NCI-H526 (cell line): ENCODE results near the gene P2RX1.

ENCODE experiments used
- DNase-seq, 2 experiments: peaks; one replicate each; lab custom pipeline; 2025; lab: John Stamatoyannopoulos, UW

The P2RX1 gene

DNA sequence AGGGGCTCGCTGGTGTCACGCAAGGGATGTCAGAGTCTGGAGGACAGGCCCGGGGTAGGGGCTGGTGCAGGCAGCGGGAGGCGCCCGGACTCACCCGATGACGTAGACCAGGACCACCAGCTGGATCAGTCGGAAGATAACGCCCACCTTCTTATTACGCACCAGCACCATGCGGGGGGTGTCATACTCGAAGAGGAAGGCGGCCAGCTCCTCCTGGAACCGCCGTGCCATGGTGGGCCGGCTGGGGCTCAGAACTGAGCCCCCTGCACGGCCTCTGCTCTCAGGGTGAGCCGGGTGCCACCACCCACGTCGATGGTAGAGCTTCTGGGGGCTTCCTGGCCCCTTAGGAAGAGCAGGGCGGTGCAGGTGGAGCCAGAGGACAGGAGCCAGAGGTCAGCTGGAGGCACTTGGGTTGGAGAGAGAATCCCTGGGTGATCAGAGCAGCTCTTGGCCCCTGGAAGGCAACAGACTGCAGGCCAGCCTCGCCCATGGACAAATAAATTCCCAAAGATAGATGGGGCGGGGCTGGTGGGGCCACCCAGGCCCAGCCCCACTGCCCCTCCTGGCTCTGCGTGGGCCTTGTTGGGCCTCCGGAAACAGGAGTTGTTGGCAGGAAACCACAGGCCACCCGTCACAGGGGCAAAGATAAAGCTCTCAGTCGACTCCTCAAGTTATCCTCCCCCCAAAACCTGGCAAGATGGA lies at the start of gene P2RX1:
Gene P2RX1 (minus strand): TSS at position 471 of the 702 bp plus-strand sequence. CDS start 240 bp downstream, at position 231.
- DNase-seq = no peak

- DNase-seq = peak; percentile 63 to 81
Observed at GRCh38 chr17:3965118-3965800, 49.0 kb upstream of the P2RX1 start.

GRCh38 chr17:3964203-3965117 lies 48.2 kb upstream of the P2RX1 start, which contains the start of gene ATP2A3:
Gene ATP2A3, minus strand, starts transcription at chr17:3964437. Its CDS starts 146 bp downstream, at chr17:3964291.
- DNase-seq = peak in 1 of 2 experiments; percentile 59

- peak in 1 of 2 experiments; percentile 44 for DNase-seq
Observed at GRCh38 chr17:3963237-3964201, 47.3 kb upstream of the P2RX1 start.

GRCh38 chr17:3962965-3963236 lies 46.6 kb upstream of the P2RX1 start:
- DNase-seq = no peak

- DNase-seq = peak in 1 of 2 experiments; percentile 9
Observed at GRCh38 chr17:3962217-3962964, 46.1 kb upstream of the P2RX1 start.

GRCh38 chr17:3961564-3962047 lies 45.3 kb upstream of the P2RX1 start:
- peak; percentile 81 to 89 for DNase-seq

DNA sequence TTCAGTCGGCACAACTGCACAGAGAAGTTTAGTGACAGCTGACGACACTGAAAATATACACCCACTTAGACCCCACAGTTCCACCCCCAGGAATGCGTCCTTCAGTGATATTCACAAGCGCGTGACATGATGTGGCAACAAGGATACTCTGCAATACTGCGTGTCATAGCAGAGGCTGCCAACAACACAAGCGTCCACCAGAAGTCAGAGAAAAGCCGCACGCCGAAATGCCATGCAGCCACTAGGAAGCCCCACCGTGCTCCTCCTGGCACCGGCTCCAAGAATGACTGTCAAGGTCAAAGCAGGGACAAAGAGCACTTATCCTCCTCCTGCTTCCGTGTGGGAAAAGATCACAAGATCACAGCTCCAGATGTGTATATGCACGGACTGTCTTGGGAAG lies 44.5 kb upstream of the P2RX1 start:
- DNase-seq = peak in 1 of 2 experiments; percentile 30

GRCh38 chr17:3959921-3960601 lies 43.8 kb upstream of the P2RX1 start:
- DNase-seq = peak in 1 of 2 experiments; percentile 14

DNA sequence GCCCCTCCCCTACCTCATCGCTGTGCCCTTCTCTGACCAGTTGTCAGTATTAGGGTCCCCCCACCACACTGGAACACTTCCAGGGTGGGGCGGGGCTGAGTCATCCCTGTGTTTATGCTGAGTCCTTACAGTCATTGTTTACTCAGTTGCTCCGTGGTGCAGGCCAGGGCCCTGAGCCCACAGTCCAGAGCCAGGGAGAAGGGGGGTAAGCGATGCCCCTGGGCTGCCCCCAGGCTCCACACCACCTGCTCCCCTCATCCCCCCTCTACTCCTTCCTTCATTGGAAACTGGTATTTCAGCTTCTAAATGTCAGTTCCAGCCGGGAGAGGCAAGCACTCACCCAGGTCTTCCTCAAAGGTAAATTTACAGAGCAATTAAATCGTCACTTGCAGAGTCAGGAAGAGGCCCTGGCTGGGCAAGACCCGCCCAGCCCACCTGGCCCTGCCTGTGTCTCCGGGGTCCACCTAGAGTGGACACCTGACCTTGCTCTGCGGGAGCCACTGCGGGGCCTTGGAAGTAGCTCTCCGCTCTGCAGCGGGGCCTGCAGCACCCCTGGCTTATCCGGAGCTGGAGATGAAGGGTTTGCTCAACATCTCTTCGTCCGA lies 43.1 kb upstream of the P2RX1 start:
- peak; percentile 35 to 74 for DNase-seq

DNA sequence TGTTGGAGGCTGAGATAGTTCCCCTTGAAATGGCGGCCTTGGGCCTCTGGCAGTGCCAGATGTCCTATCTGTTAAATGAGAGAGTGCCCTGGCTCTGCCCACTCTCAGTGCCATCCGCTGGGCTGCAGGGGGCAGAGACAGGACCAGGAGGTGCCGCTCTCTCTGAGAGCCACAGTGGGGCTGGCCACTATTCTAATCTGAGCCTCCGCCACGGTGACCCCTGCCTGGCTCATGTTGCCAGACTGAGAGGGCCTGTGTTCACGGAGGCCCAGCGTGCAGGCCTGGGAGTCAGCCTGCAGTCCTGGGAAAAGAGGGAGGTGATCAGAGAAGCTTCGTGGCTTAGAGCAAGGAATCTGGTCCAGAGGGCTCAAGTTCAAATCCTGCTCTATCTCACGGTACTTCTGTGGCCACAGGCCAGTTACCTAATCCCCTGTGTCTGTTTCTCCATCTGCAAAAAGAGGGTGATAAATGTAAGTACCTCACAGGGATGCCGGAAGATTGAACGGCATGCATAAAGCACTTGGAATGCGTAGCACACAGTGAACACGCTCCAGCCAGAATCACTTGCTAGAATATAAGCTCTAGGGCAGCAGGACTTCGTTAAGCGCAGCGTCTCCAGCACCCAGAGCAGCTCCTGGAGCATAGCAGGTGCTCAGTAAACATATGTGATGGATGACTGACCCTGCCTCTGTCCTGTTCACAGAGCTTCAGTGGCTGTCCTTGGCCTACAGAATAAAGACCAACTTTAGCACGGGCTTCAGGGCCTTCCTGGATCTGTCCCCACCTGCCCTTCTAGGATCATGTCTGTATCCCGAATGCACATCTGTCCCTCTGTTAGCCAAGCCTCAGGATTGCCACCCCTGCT lies 41.7 kb upstream of the P2RX1 start:
- DNase-seq = no peak

GRCh38 chr17:3956983-3957382 lies 40.7 kb upstream of the P2RX1 start:
- peak in 1 of 2 experiments; percentile 29 for DNase-seq

GRCh38 chr17:3956327-3956957 lies 40.2 kb upstream of the P2RX1 start:
- DNase-seq = peak in 1 of 2 experiments; percentile 29

GRCh38 chr17:3955673-3955988 lies 39.4 kb upstream of the P2RX1 start:
- no peak for DNase-seq

GRCh38 chr17:3954976-3955672 lies 38.9 kb upstream of the P2RX1 start:
- no peak for DNase-seq

DNA sequence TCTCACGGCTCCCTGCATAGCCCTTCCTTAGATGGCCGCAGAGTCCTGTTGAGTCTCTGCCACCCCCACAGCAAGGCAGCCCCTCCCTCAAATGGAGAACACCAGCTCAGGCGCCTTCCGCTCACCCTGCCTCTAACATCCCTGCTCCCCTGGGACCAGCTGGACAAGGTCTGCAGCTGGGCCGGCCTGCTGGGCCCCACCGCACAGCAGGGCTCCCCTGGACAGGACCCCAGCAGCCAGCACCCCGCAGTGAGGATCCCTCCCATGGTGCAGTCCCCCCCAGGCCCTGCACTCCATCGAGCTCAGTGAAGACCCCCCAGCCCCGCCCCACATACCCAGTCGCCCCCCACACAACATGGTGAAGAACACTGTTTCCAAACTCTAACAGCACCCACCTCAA lies 37.8 kb upstream of the P2RX1 start:
- no peak for DNase-seq

GRCh38 chr17:3953542-3953941 lies 37.3 kb upstream of the P2RX1 start:
- DNase-seq = no peak
